Ectodermal cell (in vitro differentiated cells): ENCODE results near the gene TIMM17B.
A peak's percentile ranks its signal among the peaks of the same experiment; 100 is the strongest.

Source experiments
- H3K27ac ChIP-seq: 2 replicates; pipeline ENCODE4 v1.7.0; 2013; ENCODE audit warnings: mild to moderate bottlenecking, low read depth, low read length; ENCODE audit not compliant: insufficient read depth, poor library complexity, severe bottlenecking
- H3K27me3 ChIP-seq: 2 replicates; pipeline ENCODE4 v1.7.0; 2013; ENCODE audit warnings: mild to moderate bottlenecking, low read length; ENCODE audit not compliant: insufficient read depth, control insufficient read depth, poor library complexity, severe bottlenecking
- H3K36me3 ChIP-seq: one replicate; pipeline ENCODE4 v1.7.0; 2013; ENCODE audit warnings: low read length; ENCODE audit not compliant: control insufficient read depth, insufficient read depth
- H3K4me1 ChIP-seq: one replicate; pipeline ENCODE4 v1.7.0; 2013; ENCODE audit warnings: low read length; ENCODE audit not compliant: control insufficient read depth, insufficient read depth
- H3K4me3 ChIP-seq: 2 replicates; pipeline ENCODE4 v1.7.0; 2013; ENCODE audit warnings: low read depth, low read length, control low read depth; ENCODE audit not compliant: insufficient read depth
- H3K9me3 ChIP-seq: 2 replicates; pipeline ENCODE4 v1.7.0; 2013; ENCODE audit warnings: mild to moderate bottlenecking, low read length, moderate library complexity; ENCODE audit not compliant: control insufficient read depth
- WGBS, 2 experiments: methylation state at CpG; one replicate each; pipeline ENCODE4 v1.1.7; 2013; ENCODE audit warnings: missing lambda C conversion rate in 2 of 2; 5-methylcytosine and 5-hydroxymethylcytosine counted together

TIMM17B gene

GRCh38 chrX:48918643-48919340 is 21.2 kb upstream of the TIMM17B start, which contains the start of gene PIM2:
PIM2 (minus strand) TSS chrX:48919024; CDS start chrX:48918834, 190 bp downstream.
- Histone ChIP-seq H3K27ac (peak within 1 kb of the TSS; percentile 86), H3K36me3 (no peaks in the 10 kb centered on the region), H3K9me3 (no peaks in the 10 kb centered on the region), H3K4me1 (no peaks in the 10 kb centered on the region), H3K4me3 (peak within 1 kb of the TSS; percentile 56), H3K27me3 (no peaks in the 10 kb centered on the region)
- WGBS, 2 experiments = 0% methylated on average over 51 to 55 of the region's 55 CpGs

DNA sequence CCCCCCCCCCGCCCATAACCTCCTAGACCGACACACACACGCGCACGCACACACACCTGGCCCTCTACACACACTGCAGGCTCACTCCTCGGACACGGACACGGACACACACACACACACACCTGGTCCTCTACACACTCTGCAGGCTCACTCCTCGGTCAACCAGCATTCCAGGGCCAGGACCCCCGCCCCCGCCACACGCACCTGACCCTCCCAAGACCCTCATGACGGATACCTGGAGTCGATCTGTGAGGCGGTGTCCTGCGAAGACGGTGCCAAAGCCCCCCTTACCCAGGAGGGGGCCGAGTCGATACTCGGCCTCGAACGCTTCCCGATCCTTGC is 20.7 kb upstream of the TIMM17B start:
- H3K36me3 ChIP-seq = no peaks in the 10 kb centered on the region
- H3K27ac ChIP-seq = no peak overlapping the region
- peak overlapping the region; percentile 56 for H3K4me3 ChIP-seq
- H3K4me1 ChIP-seq = no peaks in the 10 kb centered on the region
- H3K27me3 ChIP-seq = no peaks in the 10 kb centered on the region
- 0 to 1% methylated on average over 21 to 22 of the region's 23 CpGs for WGBS, 2 experiments
- H3K9me3 ChIP-seq = no peaks in the 10 kb centered on the region

DNA sequence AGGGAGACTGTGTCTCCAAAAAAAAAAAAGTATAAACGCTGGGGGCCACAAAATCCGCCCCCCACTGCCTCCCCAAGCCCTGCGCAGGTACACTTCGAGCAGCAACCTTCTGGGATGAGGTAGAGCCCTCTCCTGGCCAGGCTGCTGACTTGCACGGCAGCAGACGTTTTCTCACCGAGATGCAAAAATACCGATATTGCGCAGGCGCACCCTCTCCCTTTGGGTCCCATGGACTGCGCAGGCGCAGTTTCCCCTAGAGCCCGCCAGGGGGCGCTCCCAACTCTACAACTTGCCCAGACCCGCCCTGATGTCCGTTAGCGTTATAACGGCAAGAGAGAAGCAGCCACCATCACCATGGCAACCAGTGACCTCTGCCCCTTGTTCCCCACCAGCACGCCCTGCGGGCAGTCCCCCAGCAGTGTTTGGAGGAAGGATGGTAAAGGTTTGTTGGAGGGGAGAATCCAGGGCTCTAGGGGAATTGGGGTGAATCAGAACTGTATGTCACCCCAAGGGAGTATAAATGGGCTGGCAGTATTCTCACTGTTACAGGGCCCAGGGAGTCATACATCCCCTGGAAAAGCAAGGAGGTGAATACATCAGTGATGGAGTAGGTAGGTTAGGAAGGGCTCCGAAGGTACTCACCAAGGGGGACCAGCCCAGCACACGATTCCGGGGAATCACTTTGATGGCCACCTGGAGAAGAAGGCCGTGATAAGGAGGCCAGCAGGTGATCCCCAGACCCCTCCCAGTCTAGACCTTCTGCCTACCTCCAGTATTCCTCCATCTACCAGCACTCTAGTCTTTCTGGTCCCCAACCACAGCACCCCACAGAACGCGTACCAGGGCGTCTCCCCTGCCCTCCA is 19.8 kb upstream of the TIMM17B start:
- Histone ChIP-seq H3K27me3 (no peaks in the 10 kb centered on the region), H3K36me3 (no peaks in the 10 kb centered on the region), H3K4me1 (no peaks in the 10 kb centered on the region), H3K9me3 (no peaks in the 10 kb centered on the region), H3K4me3 (peak overlapping the region; percentile 56), H3K27ac (no peak overlapping the region)
- 1 to 2% methylated on average over 26 to 27 of the region's 27 CpGs for WGBS, 2 experiments

GRCh38 chrX:48914593-48915493 is 17.3 kb upstream of the TIMM17B start:
- no peaks in the 10 kb centered on the region for H3K27me3 ChIP-seq
- no peak overlapping the region for H3K27ac ChIP-seq
- H3K4me3 ChIP-seq = no peak overlapping the region
- WGBS, 2 experiments = 93 to 95% methylated on average over 11 to 13 of the region's 13 CpGs
- no peaks in the 10 kb centered on the region for H3K36me3 ChIP-seq
- no peaks in the 10 kb centered on the region for H3K9me3 ChIP-seq
- H3K4me1 ChIP-seq = no peaks in the 10 kb centered on the region

DNA sequence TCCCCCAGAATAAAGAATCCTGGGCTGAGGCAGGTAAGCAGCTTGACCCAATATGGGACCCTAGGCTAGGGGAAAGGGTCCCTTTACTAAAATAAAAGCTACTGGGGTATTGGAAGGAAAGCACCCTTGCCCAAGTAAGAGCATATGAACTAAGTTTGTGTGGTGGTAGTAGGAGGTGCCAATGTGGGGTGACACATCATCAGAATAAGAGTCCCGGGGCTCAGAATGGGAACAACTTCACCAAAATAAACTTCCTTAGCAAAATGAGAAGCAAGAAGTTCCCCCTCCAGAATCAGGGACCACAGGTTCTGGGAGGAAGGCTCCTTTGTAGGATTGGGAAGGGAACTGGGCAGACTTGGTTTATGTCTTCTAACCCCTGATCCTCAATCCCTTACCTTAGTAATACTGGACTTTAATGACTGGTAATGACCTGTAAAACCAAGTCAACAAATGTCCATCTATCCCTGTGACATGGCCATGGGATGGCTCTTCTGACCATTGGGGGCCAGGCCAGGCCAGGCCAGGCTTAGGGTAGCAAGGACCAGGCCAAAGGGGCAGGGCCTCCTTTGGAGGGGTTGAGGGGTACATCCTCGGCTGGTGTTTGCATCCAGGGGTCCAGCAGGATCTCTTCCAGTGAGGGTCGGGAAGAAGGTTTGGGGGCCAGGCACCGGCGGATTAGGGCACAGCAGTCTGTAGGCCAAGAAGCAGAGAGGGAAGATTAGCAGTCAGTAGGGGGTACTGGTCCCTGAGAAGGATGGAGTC is 16.2 kb upstream of the TIMM17B start:
- no peaks in the 10 kb centered on the region for H3K9me3 ChIP-seq
- no peak overlapping the region for H3K27ac ChIP-seq
- peaks cover 4% of the 10 kb centered on the region for H3K36me3 ChIP-seq
- no peaks in the 10 kb centered on the region for H3K4me1 ChIP-seq
- H3K4me3 ChIP-seq = no peak overlapping the region
- no peaks in the 10 kb centered on the region for H3K27me3 ChIP-seq
- 89 to 90% methylated on average over 4 to 5 of the region's 5 CpGs for WGBS, 2 experiments

- H3K9me3 ChIP-seq = no peaks in the 10 kb centered on the region
- H3K36me3 ChIP-seq = peaks cover 4% of the 10 kb centered on the region
- no peaks in the 10 kb centered on the region for H3K27me3 ChIP-seq
- peak within 1 kb of the TSS; percentile 72 for H3K4me3 ChIP-seq
- 0% methylated on average over 60 of the region's 60 CpGs for WGBS, 2 experiments
- H3K4me1 ChIP-seq = no peaks in the 10 kb centered on the region
- peak within 1 kb of the TSS; percentile 69 for H3K27ac ChIP-seq
Measured at GRCh38 chrX:48911412-48912182, 14.0 kb upstream of the TIMM17B start, which contains the start of gene SLC35A2. SLC35A2 (minus strand) TSS chrX:48911646; CDS start chrX:48911636, 10 bp downstream.

DNA sequence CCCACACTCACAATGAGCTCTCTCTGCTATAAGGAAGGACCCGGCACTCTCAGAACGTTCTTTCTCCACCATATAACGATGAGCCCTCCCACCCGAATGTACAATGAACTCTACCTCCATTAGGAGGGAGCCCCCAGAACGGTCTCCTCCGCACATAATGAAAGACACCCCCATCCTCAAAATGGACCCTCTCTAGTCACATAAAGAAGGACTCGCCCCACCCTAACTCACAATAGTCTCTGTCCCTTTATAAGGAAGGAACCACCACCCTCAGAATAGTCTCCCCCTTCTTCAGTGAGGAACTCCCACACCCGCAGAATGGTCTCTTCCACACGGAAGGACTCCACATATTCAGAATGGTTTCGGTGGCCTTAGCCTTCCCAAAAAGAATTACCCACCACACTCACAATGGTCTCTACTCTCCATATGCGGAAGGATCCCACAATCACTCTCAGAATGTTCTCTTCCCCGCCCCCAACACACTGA is 13.4 kb upstream of the TIMM17B start:
- H3K9me3 ChIP-seq = no peaks in the 10 kb centered on the region
- 8% methylated on average over 12 of the region's 12 CpGs for WGBS, 2 experiments
- no peak overlapping the region for H3K27ac ChIP-seq

GRCh38 chrX:48909703-48910294 is 12.2 kb upstream of the TIMM17B start:
- Histone ChIP-seq H3K27ac (no peak overlapping the region), H3K9me3 (no peaks in the 10 kb centered on the region), H3K4me3 (no peak overlapping the region), H3K27me3 (no peaks in the 10 kb centered on the region), H3K36me3 (peaks cover 4% of the 10 kb centered on the region), H3K4me1 (no peaks in the 10 kb centered on the region)
- WGBS, 2 experiments = 95% methylated on average over 15 to 17 of the region's 17 CpGs

More for the DNA sequence above, 13.4 kb upstream of the TIMM17B start:
- Histone ChIP-seq H3K36me3 (peaks cover 4% of the 10 kb centered on the region), H3K4me3 (peak overlapping the region; percentile 72), H3K27me3 (no peaks in the 10 kb centered on the region), H3K4me1 (no peaks in the 10 kb centered on the region)
